Gastroesophageal sphincter (tissue), 3 donors: ENCODE results near the gene CDKL5.

ENCODE experiments used
- CTCF ChIP-seq, 4 experiments: fragments of 200-600 bp in 2 of 4; fragments of 450-650 bp in 2 of 4; sonication (generic) in 1 of 4; IDR thresholded peaks; one replicate each; pipeline ENCODE4 v1.5.1; 2017 to 2019; ENCODE audit warnings: antibody characterized with exemption in 4 of 4, mild to moderate bottlenecking in 2 of 4, moderate library complexity in 2 of 4
- EP300 ChIP-seq: sonication (generic); formaldehyde crosslinking; IDR thresholded peaks from one replicate; pipeline ENCODE4 v1.6.1; 2017; ENCODE audit warnings: antibody characterized with exemption, mild to moderate bottlenecking
- POLR2A ChIP-seq, 2 donors: fragments of 450-650 bp; IDR thresholded peaks; one replicate each; pipeline ENCODE4 v1.6.1; 2017; ENCODE audit warnings: antibody characterized with exemption in 2 of 2, mild to moderate bottlenecking in 2 of 2, moderate library complexity in 1 of 2

GRCh38 chrX:18674417-18674787, 249.0 kb downstream of the CDKL5 start:
- TF ChIP-seq CTCF (IDR thresholded peaks at IDR 0.05) (no peak), POLR2A (IDR thresholded peaks at IDR 0.05) (no peak), EP300 (no peak)
